Adrenal gland (tissue), 5 donors: ENCODE data around the gene TRPV5.

Source experiments
- POLR2A ChIP-seq, 2 donors: fragments of 450-650 bp; IDR thresholded peaks; one replicate each; pipeline ENCODE4 v1.6.1; 2017; ENCODE audit warnings: antibody characterized with exemption in 2 of 2, mild to moderate bottlenecking in 2 of 2, moderate library complexity in 1 of 2
- TF ChIP-seq, protein P1 (sequence below), 6 experiments: fragments of 450-650 bp in 4 of 6; fragments of 200-600 bp in 2 of 6; sonication (generic) in 1 of 6; IDR thresholded peaks; 1 replicate in 5 of 6; 2 replicates in 1 of 6; pipeline versions ENCODE4 v1.5.1 to v1.8.0; 2016 to 2021; ENCODE audit warnings: antibody characterized with exemption in 6 of 6, mild to moderate bottlenecking in 2 of 6, moderate library complexity in 1 of 6
- donor health status: DM: no; HTN: no; CAD: no.

DNA sequence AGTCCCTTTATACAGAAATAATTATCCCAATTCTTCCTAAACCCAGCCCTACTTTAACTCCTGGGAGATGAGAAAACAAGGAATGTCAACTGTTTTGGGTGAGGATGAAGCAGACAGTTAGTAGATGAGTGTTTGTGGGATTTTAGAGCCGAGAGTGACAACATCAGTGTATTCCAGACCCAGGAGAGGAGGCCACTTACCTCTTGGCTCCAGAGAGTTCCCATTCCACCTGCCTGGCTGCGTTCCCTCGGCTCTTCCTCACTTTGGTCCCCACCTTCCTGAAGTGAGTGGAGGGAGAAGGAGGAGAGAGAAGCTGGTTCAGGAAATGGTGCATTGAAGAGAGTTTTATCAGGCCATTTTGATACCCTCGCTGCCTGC, 28.0 kb upstream of the TRPV5 start:
- TF ChIP-seq POLR2A (IDR thresholded peaks at IDR 0.05), result no peak
- TF ChIP-seq, protein P1, sequence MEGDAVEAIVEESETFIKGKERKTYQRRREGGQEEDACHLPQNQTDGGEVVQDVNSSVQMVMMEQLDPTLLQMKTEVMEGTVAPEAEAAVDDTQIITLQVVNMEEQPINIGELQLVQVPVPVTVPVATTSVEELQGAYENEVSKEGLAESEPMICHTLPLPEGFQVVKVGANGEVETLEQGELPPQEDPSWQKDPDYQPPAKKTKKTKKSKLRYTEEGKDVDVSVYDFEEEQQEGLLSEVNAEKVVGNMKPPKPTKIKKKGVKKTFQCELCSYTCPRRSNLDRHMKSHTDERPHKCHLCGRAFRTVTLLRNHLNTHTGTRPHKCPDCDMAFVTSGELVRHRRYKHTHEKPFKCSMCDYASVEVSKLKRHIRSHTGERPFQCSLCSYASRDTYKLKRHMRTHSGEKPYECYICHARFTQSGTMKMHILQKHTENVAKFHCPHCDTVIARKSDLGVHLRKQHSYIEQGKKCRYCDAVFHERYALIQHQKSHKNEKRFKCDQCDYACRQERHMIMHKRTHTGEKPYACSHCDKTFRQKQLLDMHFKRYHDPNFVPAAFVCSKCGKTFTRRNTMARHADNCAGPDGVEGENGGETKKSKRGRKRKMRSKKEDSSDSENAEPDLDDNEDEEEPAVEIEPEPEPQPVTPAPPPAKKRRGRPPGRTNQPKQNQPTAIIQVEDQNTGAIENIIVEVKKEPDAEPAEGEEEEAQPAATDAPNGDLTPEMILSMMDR (IDR thresholded peaks at IDR 0.05), result no peak
